AG09319 (cell line): ENCODE results near the gene APOOL.

Source experiments
- DNase-seq: peaks from one replicate; pipeline ENCODE4 v3.0.0-alpha.2; 2010; ENCODE audit warnings: low read depth; ENCODE audit errors: extremely low read depth
- CTCF ChIP-seq: IDR thresholded peaks from 2 replicates; pipeline ENCODE4 v1.5.1; 2011; ENCODE audit warnings: low read depth, mild to moderate bottlenecking, inconsistent platforms, low read length, moderate library complexity

The APOOL gene

DNA sequence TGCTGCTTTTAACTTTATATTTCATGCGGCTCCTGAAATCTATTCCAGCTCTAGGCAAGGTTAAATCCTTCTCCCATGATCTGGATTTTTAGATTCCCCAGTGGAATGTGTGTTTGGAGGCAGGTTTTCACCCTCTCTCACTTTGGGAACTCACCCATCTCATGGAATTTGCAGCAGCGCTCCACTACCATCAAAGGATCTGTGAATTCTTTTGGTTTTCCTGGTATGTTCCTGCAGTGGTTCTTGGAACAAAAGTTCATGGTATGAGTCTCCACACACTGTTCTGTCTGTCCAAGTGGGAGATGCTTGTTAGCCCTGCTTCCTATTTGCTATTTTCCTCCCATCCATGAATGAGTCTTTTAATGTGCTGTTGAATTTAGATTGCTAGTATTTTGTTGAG, 14.0 kb downstream of the APOOL start:
- TF ChIP-seq CTCF, result no peak
- no peak for DNase-seq

- DNase-seq, result no peak
- no peak for TF ChIP-seq CTCF
These were observed 14.8 kb downstream of the APOOL start for GRCh38 chrX:85018471-85018870.

GRCh38 chrX:85020216-85020615, 16.5 kb downstream of the APOOL start:
- TF ChIP-seq CTCF, result no peak
- no peak for DNase-seq

DNA sequence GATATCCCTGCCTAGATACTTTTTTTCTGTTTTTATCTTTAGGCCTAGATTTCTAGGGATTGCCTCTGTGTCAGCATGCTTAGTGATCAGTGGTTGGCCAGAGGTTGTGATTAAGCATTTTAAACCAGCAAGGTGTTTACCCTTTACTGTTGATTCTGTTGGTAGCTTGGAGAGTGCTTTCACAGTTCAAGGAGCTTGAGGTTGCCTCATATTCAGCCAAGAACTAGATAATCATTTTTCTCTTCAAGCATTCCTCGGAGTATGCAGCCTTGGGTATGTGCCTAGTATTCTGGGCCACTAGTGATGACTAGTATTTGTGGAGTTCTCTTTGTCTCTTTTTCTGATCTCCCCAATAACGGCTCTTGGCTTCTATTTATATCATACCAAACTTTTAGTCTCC, 20.4 kb downstream of the APOOL start:
- DNase-seq, result no peak
- TF ChIP-seq CTCF, result no peak

GRCh38 chrX:85024562-85024961, 20.9 kb downstream of the APOOL start:
- no peak for DNase-seq

DNA sequence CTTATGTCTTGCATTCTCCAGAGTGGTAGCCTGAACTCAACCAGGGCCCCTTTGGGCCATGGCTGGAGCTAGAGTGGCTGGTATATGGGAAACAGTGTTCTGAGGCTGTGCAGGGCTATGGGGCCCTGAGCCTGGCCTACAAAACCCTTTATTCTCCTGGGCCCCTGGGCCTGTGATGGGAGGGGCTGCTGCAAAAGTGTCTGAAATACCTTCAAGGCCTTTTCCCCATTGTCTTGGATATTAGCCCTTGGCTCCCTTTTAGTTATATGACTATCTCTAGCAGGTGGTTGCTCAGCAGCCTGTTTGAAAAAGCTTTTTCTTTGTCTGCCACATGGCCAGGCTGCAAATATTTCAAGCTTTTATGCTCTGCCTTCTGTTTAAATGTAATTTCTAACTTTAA, 22.5 kb downstream of the APOOL start:
- TF ChIP-seq CTCF, result no peak
- no peak for DNase-seq

More at GRCh38 chrX:85024562-85024961, 20.9 kb downstream of the APOOL start:
- TF ChIP-seq CTCF, result no peak

- DNase-seq, result no peak
- TF ChIP-seq CTCF, result no peak
These were observed 25.4 kb downstream of the APOOL start for GRCh38 chrX:85029043-85029442.
